Measurements from ENCODE around the gene CFAP161.

GRCh38 chr15:81178365-81178764 lies 44.3 kb downstream of the CFAP161 start:
- TF ChIP-seq, protein P1, sequence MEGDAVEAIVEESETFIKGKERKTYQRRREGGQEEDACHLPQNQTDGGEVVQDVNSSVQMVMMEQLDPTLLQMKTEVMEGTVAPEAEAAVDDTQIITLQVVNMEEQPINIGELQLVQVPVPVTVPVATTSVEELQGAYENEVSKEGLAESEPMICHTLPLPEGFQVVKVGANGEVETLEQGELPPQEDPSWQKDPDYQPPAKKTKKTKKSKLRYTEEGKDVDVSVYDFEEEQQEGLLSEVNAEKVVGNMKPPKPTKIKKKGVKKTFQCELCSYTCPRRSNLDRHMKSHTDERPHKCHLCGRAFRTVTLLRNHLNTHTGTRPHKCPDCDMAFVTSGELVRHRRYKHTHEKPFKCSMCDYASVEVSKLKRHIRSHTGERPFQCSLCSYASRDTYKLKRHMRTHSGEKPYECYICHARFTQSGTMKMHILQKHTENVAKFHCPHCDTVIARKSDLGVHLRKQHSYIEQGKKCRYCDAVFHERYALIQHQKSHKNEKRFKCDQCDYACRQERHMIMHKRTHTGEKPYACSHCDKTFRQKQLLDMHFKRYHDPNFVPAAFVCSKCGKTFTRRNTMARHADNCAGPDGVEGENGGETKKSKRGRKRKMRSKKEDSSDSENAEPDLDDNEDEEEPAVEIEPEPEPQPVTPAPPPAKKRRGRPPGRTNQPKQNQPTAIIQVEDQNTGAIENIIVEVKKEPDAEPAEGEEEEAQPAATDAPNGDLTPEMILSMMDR (IDR thresholded peaks at IDR 0.05) = no peak
- TF ChIP-seq POLR2A (IDR thresholded peaks at IDR 0.05) = no peak
